ENCODE measurements around the gene STMN3.

The STMN3 gene

DNA sequence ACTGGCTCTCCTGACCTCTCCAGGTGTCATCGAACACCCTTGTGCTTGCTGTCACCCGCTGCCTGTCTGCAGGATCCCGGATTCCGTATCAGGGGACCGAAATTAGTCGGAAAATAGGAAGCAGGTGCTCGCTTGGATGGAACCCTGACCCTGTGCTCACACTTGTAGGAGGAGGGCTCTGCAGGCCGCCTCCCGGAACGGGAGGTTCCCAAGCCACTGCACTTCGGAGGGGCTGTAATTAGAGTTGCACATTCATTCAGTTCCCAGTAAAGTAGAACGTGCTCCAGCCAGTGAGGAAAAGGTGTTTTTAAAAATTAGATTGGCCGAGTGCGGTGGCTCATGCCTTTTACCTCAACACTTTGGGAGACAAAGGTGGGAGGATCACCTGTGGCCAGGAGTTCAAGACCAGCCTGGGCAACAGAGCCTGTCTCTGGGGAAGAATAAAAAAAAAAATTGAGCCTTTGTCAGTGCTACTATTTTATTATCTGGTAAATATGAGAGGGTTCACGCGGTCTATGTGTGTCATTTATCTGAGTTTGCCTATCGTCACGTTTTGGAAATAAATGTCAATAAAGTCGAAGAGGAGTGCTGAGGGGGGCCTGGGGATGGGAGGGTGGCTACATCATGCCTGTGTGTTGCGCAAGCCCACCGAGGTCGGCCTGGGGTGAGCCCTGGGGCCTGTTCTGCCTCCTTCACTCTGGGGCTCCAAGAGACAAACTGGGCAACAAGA lies 24.8 kb downstream of the STMN3 start (continued):
- TF ChIP-seq ZNF155 (tag by site-specific recombination; IDR thresholded peaks at IDR 0.05) = no peak
- no peak for TF ChIP-seq ZNF514 (tag by site-specific recombination; IDR thresholded peaks at IDR 0.05)
- TF ChIP-seq ZNF391 (tag by site-specific recombination; IDR thresholded peaks at IDR 0.05; ENCODE audit: borderline replicate concordance, low read depth) = 0 out of 2 replicates have a peak, but pooled peaks have one; percentile 32
- TF ChIP-seq GLIS2 (tag by site-specific recombination; IDR thresholded peaks at IDR 0.05) = no peak
- TF ChIP-seq BCL11B (tag by site-specific recombination; IDR thresholded peaks at IDR 0.05; ENCODE audit: low read depth) = no peak
- no peak for TF ChIP-seq ZNF571 (tag by site-specific recombination; IDR thresholded peaks at IDR 0.05)
- no peak for TF ChIP-seq ZNF214 (tag by site-specific recombination; IDR thresholded peaks at IDR 0.05; ENCODE audit: borderline replicate concordance)
- no peak for TF ChIP-seq ZNF274 (IDR thresholded peaks at IDR 0.05; ENCODE audit: low read length)
- no peak for TF ChIP-seq ZNF274 (tag by site-specific recombination; IDR thresholded peaks at IDR 0.05; ENCODE audit: borderline replicate concordance)
- TF ChIP-seq, protein P1, sequence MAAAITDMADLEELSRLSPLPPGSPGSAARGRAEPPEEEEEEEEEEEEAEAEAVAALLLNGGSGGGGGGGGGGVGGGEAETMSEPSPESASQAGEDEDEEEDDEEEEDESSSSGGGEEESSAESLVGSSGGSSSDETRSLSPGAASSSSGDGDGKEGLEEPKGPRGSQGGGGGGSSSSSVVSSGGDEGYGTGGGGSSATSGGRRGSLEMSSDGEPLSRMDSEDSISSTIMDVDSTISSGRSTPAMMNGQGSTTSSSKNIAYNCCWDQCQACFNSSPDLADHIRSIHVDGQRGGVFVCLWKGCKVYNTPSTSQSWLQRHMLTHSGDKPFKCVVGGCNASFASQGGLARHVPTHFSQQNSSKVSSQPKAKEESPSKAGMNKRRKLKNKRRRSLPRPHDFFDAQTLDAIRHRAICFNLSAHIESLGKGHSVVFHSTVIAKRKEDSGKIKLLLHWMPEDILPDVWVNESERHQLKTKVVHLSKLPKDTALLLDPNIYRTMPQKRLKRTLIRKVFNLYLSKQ (tag by site-specific recombination; IDR thresholded peaks at IDR 0.05; ENCODE audit: borderline replicate concordance) = no peak

DNA sequence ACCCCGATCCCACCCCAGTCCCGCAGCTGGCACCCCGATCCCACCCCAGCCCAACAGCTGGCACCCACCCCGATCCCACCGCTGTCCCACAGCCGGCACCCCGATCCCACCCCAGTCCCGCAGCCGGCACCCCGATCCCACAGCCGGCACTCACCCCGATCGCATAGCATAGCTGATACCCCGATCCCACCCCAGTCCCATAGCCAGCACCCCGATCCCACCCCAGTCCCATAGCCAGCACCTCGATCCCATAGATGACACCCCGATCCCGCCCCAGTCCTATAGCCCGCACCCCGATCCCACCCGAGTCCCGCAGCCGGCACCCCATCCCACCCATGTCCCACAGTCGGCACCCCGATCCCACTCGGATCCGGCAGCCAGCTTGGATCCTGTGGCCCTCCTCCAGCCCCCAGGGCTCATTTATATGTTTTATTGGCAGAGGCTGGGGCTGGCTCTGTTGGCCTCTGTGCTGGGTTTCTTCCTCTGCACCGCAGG lies 25.4 kb downstream of the STMN3 start:
- Histone ChIP-seq H3K9me3 (ENCODE audit: control insufficient read depth, insufficient read depth, low read depth, low read length) (no peaks in the 10 kb centered on the region), H3K4me3 (ENCODE audit: low read depth, low read length) (peak overlapping the region; percentile 89), H3K27ac (ENCODE audit: extremely low read depth, low read depth, low read length) (peak overlapping the region; percentile 62; the same call in 1 of the 2 replicates), H3K36me3 (ENCODE audit: control insufficient read depth in 2 of 2, insufficient read depth in 1 of 2, low read length in 2 of 2) (no peaks in the 10 kb centered on the region), H3K4me1 (ENCODE audit: control insufficient read depth, insufficient read depth, low read length) (no peaks in the 10 kb centered on the region)
- ChIA-PET POLR2A (interaction anchor here (0.5 to 1.5 kb wide), 7 partner anchors 14 to 403 kb away, joined by 3 to 20 read pairs (median 4); partner anchors contain the start of genes HELZ2 and STMN3), CTCF (no interaction called here)
- TF ChIP-seq, protein P2, sequence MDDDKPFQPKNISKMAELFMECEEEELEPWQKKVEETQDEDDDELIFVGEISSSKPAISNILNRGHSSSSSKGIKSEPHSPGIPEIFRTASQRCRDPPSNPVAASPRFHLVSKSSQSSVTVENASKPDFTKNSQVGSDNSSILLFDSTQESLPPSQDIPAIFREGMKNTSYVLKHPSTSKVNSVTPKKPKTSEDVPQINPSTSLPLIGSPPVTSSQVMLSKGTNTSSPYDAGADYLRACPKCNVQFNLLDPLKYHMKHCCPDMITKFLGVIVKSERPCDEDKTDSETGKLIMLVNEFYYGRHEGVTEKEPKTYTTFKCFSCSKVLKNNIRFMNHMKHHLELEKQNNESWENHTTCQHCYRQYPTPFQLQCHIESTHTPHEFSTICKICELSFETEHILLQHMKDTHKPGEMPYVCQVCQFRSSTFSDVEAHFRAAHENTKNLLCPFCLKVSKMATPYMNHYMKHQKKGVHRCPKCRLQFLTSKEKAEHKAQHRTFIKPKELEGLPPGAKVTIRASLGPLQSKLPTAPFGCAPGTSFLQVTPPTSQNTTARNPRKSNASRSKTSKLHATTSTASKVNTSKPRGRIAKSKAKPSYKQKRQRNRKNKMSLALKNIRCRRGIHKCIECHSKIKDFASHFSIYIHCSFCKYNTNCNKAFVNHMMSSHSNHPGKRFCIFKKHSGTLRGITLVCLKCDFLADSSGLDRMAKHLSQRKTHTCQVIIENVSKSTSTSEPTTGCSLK (tag by site-specific recombination; IDR thresholded peaks at IDR 0.05) = no peak
- TF ChIP-seq GFI1B (tag by site-specific recombination; IDR thresholded peaks at IDR 0.05) = no peak
- TF ChIP-seq, protein P3, sequence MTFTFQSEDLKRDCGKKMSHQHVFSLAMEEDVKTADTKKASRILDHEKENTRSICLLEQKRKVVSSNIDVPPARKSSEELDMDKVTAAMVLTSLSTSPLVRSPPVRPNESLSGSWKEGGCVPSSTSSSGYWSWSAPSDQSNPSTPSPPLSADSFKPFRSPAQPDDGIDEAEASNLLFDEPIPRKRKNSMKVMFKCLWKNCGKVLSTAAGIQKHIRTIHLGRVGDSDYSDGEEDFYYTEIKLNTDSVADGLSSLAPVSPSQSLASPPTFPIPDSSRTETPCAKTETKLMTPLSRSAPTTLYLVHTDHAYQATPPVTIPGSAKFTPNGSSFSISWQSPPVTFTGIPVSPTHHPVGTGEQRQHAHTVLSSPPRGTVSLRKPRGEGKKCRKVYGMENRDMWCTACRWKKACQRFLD (tag by site-specific recombination; IDR thresholded peaks at IDR 0.05) = no peak
- TF ChIP-seq ZNF701 (tag by site-specific recombination; IDR thresholded peaks at IDR 0.05) = no peak
- TF ChIP-seq ZNF37A (tag by site-specific recombination; IDR thresholded peaks at IDR 0.05) = no peak
- TF ChIP-seq ZNF610 (tag by site-specific recombination; IDR thresholded peaks at IDR 0.05; ENCODE audit: borderline replicate concordance) = no peak
- TF ChIP-seq ZNF664 (tag by site-specific recombination; IDR thresholded peaks at IDR 0.05) = no peak

DNA sequence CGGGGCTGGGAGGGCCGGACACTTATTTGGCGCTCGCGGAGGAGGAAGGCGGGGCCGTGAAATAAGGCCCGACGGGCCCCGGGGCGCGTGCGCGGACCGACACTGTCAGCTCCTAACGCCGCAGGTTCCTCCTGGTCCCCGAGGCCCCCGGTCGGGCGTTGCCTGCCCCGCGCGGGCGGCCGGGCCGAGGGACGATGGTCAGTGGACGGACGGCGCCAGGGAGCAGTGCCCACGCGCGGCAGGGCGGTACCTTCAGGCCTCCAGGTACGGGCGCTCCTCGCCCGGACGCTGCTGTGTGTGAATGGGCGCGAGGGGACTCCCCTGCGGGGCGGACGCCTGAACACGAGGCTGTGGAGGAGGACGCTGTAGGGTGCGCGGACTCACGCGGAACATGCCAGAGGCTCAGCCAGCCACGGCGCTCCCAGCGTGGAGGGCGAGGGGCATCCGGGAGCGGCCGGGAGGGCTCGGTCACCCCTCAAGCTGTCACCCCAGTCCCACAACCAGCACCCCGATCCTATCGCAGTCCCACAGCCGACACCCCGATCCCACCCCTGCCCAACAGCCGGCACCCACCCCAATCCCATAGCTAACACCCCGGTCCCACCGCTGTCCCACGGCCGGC lies 26.0 kb downstream of the STMN3 start:
- CTCF ChIA-PET = interaction anchor here (1.1 kb wide), 1 partner anchor 22 kb away, joined by 3 read pairs; no protein-coding TSS in a partner anchor
- H3K9me3 ChIP-seq (ENCODE audit: control insufficient read depth, insufficient read depth, low read depth, low read length) = no peaks in the 10 kb centered on the region
- POLR2A ChIA-PET = interaction anchor here (0.8 to 1.5 kb wide), 8 partner anchors 9 to 53 kb away, joined by 3 to 20 read pairs (median 6); partner anchors contain the start of genes HELZ2, RTEL1 and STMN3
- TF ChIP-seq, protein P4, sequence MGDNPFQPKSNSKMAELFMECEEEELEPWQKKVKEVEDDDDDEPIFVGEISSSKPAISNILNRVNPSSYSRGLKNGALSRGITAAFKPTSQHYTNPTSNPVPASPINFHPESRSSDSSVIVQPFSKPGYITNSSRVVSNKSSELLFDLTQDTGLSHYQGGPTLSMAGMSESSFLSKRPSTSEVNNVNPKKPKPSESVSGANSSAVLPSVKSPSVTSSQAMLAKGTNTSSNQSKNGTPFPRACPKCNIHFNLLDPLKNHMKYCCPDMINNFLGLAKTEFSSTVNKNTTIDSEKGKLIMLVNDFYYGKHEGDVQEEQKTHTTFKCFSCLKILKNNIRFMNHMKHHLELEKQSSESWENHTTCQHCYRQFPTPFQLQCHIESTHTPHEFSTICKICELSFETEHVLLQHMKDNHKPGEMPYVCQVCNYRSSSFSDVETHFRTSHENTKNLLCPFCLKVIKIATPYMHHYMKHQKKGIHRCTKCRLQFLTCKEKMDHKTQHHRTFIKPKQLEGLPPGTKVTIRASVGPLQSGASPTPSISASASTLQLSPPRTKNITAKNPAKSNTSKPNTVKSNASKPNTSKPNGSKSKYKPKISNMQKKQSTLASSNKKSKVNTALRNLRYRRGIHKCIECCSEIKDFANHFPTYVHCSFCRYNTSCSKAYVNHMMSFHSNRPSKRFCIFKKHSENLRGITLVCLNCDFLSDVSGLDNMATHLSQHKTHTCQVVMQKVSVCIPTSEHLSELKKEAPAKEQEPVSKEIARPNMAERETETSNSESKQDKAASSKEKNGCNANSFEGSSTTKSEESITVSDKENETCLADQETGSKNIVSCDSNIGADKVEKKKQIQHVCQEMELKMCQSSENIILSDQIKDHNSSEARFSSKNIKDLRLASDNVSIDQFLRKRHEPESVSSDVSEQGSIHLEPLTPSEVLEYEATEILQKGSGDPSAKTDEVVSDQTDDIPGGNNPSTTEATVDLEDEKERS (tag by site-specific recombination; IDR thresholded peaks at IDR 0.05) = no peak
- 0 out of 2 replicates have a peak, but pooled peaks have one; percentile 3 for TF ChIP-seq ZNF585B (tag by site-specific recombination; IDR thresholded peaks at IDR 0.05)
- no peak for TF ChIP-seq RBAK (tag by site-specific recombination; IDR thresholded peaks at IDR 0.05)
- TF ChIP-seq ZNF311 (tag by site-specific recombination; IDR thresholded peaks at IDR 0.05; ENCODE audit: borderline replicate concordance) = no peak
- no peak for TF ChIP-seq ZNF626 (tag by site-specific recombination; IDR thresholded peaks at IDR 0.05)
- no peak for TF ChIP-seq GFI1B (tag by site-specific recombination; IDR thresholded peaks at IDR 0.05)

More for the DNA sequence above, 26.0 kb downstream of the STMN3 start:
- Histone ChIP-seq H3K27ac (ENCODE audit: extremely low read depth, low read depth, low read length) (peak overlapping the region; percentile 98), H3K4me3 (ENCODE audit: low read depth, low read length) (peak overlapping the region; percentile 89), H3K4me1 (ENCODE audit: control insufficient read depth, insufficient read depth, low read length) (no peaks in the 10 kb centered on the region), H3K36me3 (ENCODE audit: control insufficient read depth in 2 of 2, insufficient read depth in 1 of 2, low read length in 2 of 2) (no peaks in the 10 kb centered on the region)

Measured in HEK293 (cell line).